ENCODE measurements around the gene SNN.
A peak's percentile ranks its signal among the peaks of the same experiment; 100 is the strongest.

Gene SNN

GRCh38 chr16:11667221-11667823, 933 bp upstream of the SNN start:
- no peak for DNase-seq (ENCODE audit: low read depth)

DNA sequence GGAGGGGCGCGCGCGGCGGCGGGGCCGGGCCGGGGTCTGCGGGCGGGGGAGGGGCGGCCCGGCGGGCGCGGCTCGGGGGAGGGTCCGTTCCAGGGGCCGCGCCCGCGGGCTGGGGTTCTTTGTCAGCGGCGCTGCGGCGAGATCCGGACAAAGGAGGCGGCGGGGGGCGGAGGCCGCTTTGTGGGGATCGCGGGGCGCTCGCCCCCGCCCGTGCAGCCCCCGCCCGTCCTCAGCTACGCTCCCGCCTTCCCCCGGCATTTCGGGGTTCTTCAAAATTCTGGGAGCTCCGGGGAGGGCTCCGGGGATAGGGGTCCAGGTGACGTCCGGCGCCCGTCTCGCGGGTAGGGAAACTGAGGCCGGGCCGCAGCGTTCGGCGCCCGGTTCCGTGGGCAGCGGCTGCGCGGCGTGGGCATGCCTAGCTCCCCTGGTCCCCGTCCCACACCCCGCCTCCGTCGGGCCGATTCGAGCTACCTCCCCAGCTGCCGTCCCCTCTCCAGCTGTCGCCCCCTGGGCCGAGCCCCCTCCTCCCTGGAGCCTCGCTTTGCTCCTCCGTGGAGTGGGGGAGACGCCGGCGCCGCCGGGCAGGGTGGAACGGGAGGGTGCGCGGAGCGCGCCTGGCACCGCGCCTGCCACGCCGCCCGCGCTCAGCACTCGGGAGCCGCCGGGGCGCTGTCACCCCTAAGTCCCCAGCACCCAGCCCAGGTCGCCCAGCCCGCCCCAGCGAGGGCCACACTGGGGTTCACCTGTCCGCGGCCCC, 546 bp downstream of the SNN start:
- DNase-seq (ENCODE audit: low read depth), result no peak

DNA sequence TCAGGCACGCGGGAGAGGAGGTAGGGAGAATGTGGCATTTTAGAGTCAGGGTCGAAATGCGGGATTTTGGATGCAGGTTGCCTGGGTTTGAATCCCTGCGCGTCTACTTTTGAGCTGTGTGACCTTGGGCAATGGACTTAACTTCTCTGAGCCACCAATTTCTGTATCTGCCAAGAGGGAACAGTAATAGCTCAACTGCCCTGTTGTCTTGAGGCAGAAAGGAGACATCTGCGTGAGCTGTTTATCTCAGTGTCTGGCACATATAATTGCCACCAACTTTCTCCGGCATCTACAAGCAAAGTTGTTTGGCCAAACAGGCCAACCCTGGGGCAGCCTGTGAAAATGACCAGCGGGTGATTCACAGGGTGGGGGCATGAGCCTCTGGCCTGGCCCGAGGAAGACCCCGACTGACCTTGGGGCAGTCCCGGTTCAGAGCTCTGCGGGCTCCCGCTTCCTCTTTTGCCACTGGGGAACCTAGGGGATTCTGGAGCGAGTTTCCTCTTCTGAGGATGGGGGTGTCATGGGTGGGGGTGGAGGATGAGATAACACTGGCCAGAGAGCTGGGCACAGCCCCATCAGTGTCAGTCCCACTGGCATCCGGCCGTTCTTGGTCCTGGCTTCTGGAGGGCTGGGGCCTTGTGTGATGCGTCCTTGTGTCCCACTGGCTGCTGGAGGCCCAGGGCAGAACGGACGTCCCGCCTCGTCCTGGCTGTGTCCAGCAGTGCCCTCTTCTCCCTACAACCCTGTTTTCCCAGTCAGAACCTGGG, 1.3 kb downstream of the SNN start:
- DNase-seq (ENCODE audit: low read depth), result peak; percentile 74

DNA sequence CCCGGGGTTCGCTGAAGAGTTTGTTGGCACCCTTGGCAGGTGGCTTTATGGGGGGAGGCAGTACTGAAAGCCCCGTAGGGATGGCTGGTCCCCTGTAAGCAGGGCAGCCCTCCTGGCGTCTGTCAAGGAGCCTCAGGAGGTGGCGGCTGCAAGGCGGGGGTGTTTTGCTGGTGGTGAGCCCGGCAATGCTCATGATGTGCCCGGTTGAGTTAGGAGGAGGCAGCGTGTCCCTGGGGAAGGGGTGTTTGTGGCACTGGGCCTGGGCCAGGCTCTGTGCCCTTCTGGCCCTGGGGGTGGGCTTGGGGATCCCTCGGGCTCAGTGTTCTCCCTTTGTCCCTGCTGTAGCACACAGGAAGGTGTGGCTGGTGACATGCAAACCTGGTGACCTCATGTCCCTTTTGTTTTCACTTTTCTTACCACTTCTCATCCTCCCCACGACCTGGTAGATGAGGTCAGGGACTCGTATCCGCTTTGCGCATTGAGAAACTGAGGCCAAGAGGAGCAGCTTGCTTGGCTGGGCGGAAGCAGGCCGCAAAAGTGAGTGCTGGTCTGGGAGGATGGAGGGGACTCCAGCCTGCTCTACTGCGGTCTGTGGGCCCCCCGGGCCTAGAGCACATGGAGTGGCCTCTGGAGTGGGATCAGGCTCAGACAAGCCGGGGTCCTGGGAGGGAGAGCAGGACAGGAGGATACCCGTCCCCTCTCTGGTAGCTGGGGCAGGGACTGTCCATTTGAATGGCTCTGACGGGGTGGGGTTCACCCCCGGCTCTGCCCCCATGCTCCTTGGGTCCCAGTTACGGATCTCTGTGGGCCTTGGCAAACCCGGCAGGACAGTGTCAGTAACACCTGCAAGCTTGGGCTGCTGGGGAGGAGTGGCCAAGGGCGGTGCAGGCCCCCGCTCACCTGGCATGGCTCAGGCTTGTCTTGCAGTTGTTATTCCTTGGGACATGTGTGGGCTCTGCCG, 2.2 kb downstream of the SNN start:
- no peak for DNase-seq (ENCODE audit: low read depth)

- no peak for DNase-seq (ENCODE audit: low read depth)
Measured at GRCh38 chr16:11671271-11671670, 3.0 kb downstream of the SNN start.

DNA sequence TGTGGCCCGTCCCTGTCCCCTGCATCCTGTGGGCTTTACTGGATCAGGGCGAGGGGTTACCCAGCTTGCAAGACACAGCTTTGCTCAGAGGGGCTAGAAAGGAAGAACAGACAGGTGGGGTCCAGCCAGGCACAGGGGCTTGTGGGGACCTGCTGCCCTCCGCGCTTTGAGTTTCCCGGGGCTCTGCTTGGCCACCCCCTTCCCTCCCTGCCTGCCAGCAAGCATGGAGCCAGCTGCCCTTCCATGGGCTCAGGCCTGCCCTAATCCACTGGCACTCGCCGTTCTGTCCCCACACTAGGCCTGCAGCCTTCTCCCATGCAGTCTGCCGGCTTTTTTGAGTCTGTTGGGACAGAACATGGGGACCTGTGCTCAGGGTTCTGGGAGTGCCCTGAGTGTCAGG, 3.4 kb downstream of the SNN start:
- DNase-seq (ENCODE audit: low read depth), result no peak

GRCh38 chr16:11672206-11673090, 4.2 kb downstream of the SNN start:
- DNase-seq (ENCODE audit: low read depth), result peak; percentile 68

- no peak for DNase-seq (ENCODE audit: low read depth)
Measured at GRCh38 chr16:11673091-11674000, 5.1 kb downstream of the SNN start.

GRCh38 chr16:11674001-11674817, 6.0 kb downstream of the SNN start:
- no peak for DNase-seq (ENCODE audit: low read depth)

DNA sequence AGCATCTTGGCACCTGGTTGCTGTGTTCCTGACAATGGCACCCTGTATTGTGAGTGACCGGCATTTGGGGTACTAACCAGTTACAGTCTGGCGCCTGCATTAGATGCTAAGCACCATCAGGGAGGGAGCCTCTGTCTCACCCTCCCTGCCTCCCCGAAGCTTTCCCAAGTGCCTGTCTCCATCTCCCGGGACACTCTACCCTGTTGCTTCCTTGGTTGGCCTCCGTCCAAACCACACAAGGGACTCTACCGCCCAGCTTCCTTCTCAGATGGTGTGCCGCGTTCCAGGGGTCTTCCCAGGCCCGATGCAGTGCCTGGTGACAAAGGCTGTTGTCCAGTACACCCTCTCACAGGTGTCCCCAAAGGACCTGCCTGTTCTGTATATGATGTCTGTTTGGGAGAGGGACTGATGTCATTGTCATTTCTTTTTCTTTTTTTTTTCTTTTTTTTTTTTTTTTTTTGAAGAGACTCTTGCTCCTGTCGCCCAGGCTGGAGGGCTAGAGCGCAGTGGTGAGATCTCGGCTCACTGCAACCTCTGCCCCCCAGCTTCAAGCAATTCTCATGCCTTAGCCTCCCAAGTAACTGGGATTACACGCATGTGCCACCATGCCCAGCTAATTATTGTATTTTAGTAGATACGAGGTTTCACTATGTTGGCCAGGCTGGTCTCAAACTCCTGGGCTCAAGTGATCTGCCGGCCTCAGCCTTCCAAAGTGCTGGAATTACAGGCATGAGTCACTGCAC, 6.7 kb downstream of the SNN start:
- DNase-seq (ENCODE audit: low read depth), result no peak

GRCh38 chr16:11675561-11676511, 7.6 kb downstream of the SNN start:
- no peak for DNase-seq (ENCODE audit: low read depth)

DNA sequence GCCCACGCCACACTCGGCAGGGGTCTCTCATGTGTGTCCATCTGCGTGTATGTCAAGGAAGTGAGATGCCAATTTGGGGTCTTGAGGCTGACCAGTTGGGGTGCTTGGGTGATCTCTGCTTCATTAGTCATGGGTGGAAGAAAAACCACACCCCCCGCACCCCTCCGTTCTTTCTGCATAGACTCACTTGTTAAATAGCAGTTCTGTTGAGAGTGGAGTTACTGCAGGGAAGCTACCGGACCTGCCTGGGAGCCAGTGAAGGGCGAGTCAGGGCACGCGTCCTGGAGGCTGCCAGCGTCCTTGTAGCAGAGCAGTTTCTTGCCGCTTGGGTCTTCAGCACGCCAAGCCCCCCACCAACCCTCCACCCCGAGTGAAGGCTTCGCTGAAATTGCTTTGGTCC, 8.5 kb downstream of the SNN start:
- no peak for DNase-seq (ENCODE audit: low read depth)

DNA sequence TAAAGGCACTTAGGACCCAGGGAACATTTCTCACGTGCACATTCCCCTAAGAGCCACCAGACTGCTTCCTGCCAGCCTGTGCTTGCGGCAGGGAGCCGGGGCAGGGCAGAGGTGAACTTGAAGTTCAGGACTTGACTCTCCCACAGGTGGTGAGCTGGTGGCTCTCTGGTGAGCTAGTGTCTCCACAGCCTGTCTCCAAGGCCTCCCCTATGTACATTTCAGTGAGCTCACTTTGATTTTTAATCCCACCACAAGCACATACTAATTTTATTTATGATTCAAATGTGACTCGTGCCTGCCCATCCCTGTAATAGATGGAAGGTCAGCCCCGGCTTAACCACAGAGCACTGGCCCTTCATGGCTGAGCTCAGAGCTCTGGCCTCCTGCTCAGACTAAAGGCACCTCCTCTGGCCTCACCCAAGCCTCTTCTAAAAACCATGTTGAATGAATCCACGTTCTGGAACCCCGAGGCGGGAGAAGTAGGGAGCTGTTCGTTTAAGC, 9.2 kb downstream of the SNN start:
- DNase-seq (ENCODE audit: low read depth), result no peak

- DNase-seq (ENCODE audit: low read depth), result no peak
Measured at GRCh38 chr16:11677959-11678881, 10.0 kb downstream of the SNN start.

GRCh38 chr16:11679250-11679649, 11.0 kb downstream of the SNN start:
- DNase-seq (ENCODE audit: low read depth), result no peak

All from CMK (cell line).